Middle frontal gyrus (tissue), 1 donor: Measurements from ENCODE around the gene COMMD1.
A peak's percentile ranks its signal among the peaks of the same experiment; 100 is the strongest.
"Not testable (repeated sequence)": the region's sequence is repeated elsewhere in the genome, so short reads cannot be mapped to it uniquely, and the experiment has no call there.

Experiments
- DNase-seq: peaks from one replicate; pipeline ENCODE4 v3.0.0-alpha.2; 2015; ENCODE audit warnings: low spot score; ENCODE audit errors: extremely low spot score

Gene COMMD1

DNA sequence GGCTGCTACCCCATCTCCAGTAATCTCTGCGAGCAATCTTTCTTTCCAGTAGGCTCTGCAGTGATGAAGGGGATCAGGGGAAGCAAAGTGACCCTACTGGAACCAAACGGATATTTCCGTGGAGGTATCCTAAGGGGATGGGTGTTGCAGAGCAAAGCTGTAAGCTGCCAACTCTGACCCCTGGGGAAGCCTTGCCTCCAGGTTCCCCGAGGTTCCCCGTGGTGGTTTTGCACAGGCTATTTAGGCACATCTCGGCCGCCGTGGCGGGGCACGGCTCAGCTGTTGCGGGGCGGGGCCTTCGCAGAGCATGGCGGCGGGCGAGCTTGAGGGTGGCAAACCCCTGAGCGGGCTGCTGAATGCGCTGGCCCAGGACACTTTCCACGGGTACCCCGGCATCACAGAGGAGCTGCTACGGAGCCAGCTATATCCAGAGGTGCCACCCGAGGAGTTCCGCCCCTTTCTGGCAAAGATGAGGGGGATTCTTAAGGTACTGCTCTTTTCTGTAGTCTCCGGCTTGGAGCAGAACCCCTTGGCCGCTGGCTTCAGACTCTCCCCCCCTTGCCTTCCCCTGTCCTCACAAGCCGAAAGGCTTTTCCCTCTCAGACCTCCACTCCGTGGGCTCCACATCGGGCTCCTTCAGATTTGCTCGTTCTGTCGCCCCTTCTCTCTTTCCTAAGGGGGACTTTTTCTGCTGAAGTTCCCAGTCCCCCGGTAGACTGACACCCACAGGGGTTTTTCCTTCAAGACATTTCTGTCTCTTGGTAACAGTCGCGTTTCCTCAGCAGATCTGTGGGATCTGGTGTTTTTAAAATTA is at the start of gene COMMD1:
COMMD1 (plus strand) TSS at position 303 of the 814 bp plus-strand sequence; CDS start at position 308, 5 bp downstream.
- peak; percentile 84 for DNase-seq

GRCh38 chr2:61857224-61857623 is 48.2 kb upstream of the COMMD1 start:
- no peak for DNase-seq

GRCh38 chr2:61862085-61862484 is 43.4 kb upstream of the COMMD1 start:
- DNase-seq, result no peak

DNA sequence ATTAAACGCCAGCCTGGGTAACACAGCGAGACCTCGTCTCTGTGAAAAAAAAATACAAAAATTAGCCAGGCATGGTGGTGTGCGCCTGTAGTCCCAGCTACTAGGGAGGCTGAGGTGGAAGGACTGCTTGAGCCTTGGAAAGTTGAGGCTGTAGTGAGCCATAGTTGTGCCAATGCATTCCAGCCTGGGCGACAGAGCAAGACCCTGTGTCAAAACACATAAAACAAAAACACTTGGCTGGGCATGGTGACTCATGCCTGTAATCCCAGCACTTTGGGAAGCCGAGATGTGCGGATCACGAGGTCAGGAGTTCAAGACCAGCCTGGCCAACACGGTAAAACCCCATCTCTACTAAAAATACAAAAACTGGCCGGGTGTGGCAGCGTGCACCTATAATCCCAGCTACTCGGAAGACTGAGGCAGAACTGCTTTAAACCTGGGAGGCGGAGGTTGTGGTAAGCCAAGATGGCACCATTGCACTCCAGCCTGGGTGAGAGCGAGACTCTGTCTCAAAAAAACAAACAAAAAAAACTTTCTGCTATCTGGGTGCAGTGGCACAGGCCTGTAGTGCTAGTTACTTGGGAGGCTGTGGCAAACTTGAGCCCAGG is 38.9 kb upstream of the COMMD1 start:
- DNase-seq, result not testable (repeated sequence)

DNA sequence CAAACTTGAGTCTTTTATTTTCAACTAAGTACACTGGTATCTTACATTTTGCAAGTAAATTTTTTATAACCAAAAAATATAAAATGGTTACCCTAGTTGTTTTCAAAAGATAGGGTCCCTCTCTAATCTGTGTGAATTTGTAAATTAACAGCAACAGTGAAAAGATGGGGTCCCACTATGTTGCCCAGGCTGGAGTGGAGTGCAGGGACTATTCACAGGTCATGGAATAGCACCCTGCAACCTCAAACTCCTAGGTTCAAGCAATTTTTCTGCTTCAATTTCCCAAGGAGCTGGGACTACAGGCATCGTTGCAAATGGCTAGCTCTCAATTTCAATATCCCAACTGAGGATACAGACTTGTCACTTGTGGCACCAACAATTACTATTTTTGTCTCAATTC is 29.1 kb upstream of the COMMD1 start:
- no peak for DNase-seq

- DNase-seq, result no peak
Measured at GRCh38 chr2:61877571-61878245, 27.8 kb upstream of the COMMD1 start.

GRCh38 chr2:61878761-61879160 is 26.7 kb upstream of the COMMD1 start:
- DNase-seq, result no peak

DNA sequence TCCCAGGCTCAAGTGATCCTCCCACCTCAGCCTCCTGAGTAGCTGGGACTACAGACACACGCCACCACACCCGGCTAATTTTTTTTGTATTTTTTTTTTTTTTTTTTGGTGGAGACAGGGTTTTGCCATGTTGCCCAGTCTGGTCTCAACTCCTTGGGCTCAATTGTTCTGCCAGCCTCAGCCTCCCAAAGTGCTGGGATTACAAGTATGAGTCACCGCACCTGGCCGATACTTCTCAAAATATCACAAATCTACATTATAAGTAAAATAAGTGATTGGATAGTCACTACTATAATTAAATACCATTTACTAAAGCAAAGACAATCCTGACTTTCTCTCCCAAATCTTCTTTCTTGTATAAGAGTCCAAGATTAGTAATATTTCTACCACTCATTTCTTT is 26.1 kb upstream of the COMMD1 start:
- not testable (repeated sequence) for DNase-seq

GRCh38 chr2:61882850-61883249 is 22.6 kb upstream of the COMMD1 start:
- DNase-seq, result no peak

GRCh38 chr2:61885896-61886603 is 19.4 kb upstream of the COMMD1 start:
- DNase-seq, result no peak

GRCh38 chr2:61887717-61888266 is 17.7 kb upstream of the COMMD1 start:
- no peak for DNase-seq

DNA sequence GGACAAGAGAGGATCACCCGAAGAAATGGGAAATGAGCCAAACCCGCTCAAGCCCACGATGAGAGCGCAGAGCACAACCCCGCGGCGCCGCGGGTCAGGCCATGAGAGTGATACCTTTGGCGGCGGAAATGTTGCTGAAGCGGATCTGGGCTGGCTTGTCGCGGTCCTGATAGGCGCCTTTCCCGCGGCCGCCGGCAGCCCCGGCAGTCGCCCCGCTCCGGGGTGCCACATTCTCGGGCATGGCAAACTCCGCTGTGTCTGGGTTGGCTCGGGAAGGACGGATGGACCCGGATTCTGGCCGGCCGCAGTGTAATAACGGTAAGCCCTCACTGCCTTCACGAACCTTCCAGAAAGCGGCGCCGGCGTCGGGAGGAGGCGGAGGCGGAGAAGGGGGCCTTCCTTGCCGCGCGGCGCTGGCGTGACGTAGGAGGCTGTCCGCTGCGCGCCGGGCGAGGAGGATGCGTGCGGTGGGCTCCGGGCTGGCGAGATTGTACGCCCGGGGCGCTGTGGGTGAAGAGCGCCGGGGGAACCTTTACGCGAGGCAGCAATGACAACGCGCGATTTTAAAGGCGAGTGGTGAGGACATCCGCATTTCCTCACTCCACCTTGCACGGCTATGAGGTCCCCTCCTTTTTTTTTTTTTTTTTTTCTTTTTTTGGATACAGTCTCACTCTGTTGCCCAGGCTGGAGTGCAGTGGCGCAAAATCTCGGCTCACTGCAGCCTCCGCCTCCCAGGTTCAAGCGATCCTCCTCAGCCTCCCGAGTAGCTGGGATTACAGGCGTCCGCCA is 17.0 kb upstream of the COMMD1 start, which contains the start of gene CCT4:
CCT4 (minus strand) TSS at position 390 of the 789 bp plus-strand sequence; CDS start at position 241, 149 bp downstream.
- DNase-seq, result peak; percentile 75

DNA sequence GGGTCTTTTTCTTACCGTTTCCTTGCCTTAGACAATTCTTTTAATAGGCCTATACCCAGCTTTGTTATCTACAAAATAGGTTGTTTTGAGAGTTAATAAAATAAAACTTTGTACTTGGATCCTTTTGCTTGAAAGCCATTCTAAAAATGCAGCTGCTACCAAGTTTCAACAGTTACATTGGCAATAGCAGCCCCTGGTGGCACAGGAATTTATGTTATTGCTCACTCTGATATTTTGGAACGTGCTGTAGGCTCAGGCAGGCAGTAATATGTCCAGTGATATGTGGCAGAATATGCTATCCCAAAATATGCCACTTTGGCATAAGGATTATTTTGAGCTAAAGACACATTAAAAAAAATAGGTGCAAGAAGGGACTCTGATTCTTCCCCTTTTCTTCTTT is 6.7 kb upstream of the COMMD1 start:
- DNase-seq, result no peak

GRCh38 chr2:61900281-61900680 is 5.2 kb upstream of the COMMD1 start:
- DNase-seq, result no peak

DNA sequence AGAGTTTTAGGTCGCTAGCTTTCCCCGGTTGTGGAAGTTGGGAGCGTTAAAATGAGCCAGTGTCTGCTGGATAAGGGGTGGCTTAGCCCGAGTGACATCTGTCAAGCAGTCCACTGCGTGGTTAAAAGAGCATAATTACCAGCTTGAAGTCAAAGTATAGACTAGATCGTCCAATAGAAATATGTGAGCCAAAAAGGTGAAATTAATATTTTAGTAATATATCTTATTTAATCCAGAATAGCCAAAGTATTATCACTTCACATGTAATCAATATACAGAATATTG is 654 bp downstream of the COMMD1 start:
- no peak for DNase-seq

- DNase-seq, result no peak
Measured at GRCh38 chr2:61909116-61909515, 3.6 kb downstream of the COMMD1 start.

GRCh38 chr2:61910603-61911002 is 5.1 kb downstream of the COMMD1 start:
- DNase-seq, result no peak

- no peak for DNase-seq
Measured at GRCh38 chr2:61911510-61911909, 6.0 kb downstream of the COMMD1 start.

DNA sequence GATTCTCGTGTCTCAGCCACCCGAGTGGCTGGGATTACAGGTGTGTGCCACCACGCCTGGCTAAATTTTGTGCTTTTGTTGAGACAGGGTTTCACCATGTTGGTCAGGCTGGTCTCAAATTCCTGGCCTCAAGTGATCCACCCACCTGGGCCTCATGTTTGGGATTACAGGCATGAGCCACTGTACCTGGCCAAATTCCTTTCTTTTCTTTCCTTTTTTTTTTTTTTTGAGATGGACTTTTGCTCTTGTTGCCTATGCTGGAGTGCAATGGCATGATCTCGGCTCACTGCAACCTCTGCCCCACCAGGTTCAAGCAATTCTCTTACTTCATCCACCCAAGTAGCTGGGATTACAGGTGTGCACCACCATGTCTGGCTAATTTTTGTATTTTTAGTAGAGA is 9.3 kb downstream of the COMMD1 start:
- not testable (repeated sequence) for DNase-seq

- no peak for DNase-seq
Measured at GRCh38 chr2:61920548-61920947, 15.1 kb downstream of the COMMD1 start.

- DNase-seq, result no peak
Measured at GRCh38 chr2:61922714-61923113, 17.2 kb downstream of the COMMD1 start.
